Suprapubic skin (tissue), 4 donors: ENCODE data around the gene GABPA. TPM values are rescaled to one million over a fixed set of nuclear protein-coding genes. Genes with fewer than 3 reads are reported as not detected.
A peak's percentile ranks its signal among the peaks of the same experiment; 100 is the strongest.

ENCODE experiments used
- DNase-seq, 2 donors: peaks; one replicate each; pipeline ENCODE4 v3.0.0-alpha.2; 2019; ENCODE audit warnings: low spot score in 2 of 2
- H3K27ac ChIP-seq: fragments of 200-600 bp; sonication (generic); one replicate; pipeline ENCODE4 v1.5.1; 2019
- H3K27me3 ChIP-seq: fragments of 200-600 bp; sonication (generic); one replicate; pipeline ENCODE4 v1.5.1; 2019
- H3K36me3 ChIP-seq: fragments of 200-600 bp; sonication (generic); one replicate; pipeline ENCODE4 v1.5.1; 2019
- H3K4me1 ChIP-seq: fragments of 200-600 bp; sonication (generic); one replicate; pipeline ENCODE4 v1.5.1; 2019
- H3K4me3 ChIP-seq: fragments of 200-600 bp; sonication (generic); one replicate; pipeline ENCODE4 v1.5.1; 2019; ENCODE audit warnings: mild to moderate bottlenecking
- H3K9me3 ChIP-seq: fragments of 200-600 bp; sonication (generic); one replicate; pipeline ENCODE4 v1.5.1; 2019
- CTCF ChIP-seq, 2 donors: fragments of 200-600 bp in 1 of 2; fragments of 450-650 bp in 1 of 2; sonication (generic) in 1 of 2; IDR thresholded peaks; one replicate each; pipeline ENCODE4 v1.5.1; 2016 to 2019; ENCODE audit warnings: antibody characterized with exemption in 2 of 2, mild to moderate bottlenecking in 1 of 2, moderate library complexity in 1 of 2
- EP300 ChIP-seq: sonication (generic); formaldehyde crosslinking; IDR thresholded peaks from one replicate; pipeline ENCODE4 v1.6.1; 2017; ENCODE audit warnings: antibody characterized with exemption
- POLR2A ChIP-seq, 2 donors: fragments of 450-650 bp; IDR thresholded peaks; one replicate each; pipeline ENCODE4 v1.6.1; 2017; ENCODE audit warnings: antibody characterized with exemption in 2 of 2, mild to moderate bottlenecking in 2 of 2, moderate library complexity in 2 of 2
- POLR2AphosphoS5 ChIP-seq, 3 donors: sonication (generic); formaldehyde crosslinking; IDR thresholded peaks; one replicate each; pipeline ENCODE4 v1.6.1; 2017; ENCODE audit warnings: antibody characterized with exemption in 3 of 3
- WGBS: methylation state at CpG from one replicate; pipeline ENCODE4 v1.1.5; 2018; 5-methylcytosine and 5-hydroxymethylcytosine counted together
- total RNA-seq, 4 donors: library from RNA; depleted of rRNA; stranded (reverse); fragments of >200 nt; gene quantifications; one replicate each; pipeline ENCODE4 v1.1.0, GENCODE V29; 2016

The GABPA gene
- total RNA-seq, 4 donors from 2014 or later, result 11.8 to 20.7 (median 17.9) TPM

DNA sequence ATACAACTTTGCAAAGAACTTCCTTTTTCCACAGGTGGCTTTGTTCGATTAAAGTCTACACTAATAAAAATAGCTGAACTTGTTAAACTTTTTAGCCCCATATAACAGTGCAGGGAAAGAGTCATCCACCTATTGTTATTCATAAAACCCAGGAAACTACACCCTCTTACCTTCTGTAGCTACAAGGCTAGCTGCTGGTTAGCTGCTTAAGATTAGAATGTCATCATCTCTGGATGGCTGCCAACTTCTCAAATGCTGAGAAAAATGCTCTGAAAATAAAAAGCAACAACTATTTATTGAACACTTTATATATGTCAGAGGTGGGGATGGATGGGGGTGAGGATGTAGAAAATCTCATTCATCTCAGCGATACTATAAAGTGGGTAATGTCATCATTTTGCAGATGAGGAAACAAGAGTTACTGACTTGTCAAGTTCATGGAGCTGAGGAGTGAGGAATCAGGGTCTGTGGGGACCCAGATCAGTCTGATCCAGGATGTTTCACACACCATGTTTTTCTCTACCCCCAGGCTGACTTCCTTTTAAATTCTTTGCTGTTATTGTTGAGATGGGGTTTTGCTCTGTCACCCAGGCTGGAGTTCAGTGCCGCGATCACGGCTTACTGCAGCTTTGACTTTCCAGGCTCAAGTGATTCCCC is 17.2 kb upstream of the GABPA start:
- DNase-seq, result no peak
- Histone ChIP-seq H3K9me3 (no peaks in the 10 kb centered on the region), H3K27me3 (no peaks in the 10 kb centered on the region), H3K4me1 (no peaks in the 10 kb centered on the region), H3K4me3 (no peak overlapping the region), H3K27ac (no peak overlapping the region), H3K36me3 (peaks cover 36% of the 10 kb centered on the region)
- 84% methylated on average over 5 of the region's 5 CpGs for WGBS
- TF ChIP-seq CTCF (IDR thresholded peaks at IDR 0.05) (no peak), EP300 (no peak), POLR2AphosphoS5 (IDR thresholded peaks at IDR 0.05) (no peak), POLR2A (IDR thresholded peaks at IDR 0.05) (no peak)

DNA sequence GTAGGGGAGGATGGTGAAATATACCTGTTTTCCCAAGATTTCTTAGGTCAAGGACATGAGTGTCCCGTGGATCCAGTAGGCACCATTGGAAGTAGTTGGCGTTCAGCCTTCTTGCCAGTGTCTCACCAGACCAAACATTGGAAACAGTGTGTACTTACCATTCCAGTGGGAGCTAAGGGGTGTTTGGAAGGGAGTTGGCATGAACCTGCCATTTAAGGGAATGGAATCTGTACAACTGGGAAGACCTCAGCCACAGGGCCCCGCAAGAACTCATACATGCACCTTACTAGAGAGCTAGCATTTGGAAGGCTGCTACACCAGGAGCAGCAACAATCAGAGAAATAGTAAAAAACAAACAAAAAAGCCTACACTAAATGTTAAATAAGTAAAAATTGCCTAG is 12.8 kb upstream of the GABPA start:
- Histone ChIP-seq H3K27me3 (no peaks in the 10 kb centered on the region), H3K36me3 (peaks cover 44% of the 10 kb centered on the region), H3K27ac (no peak overlapping the region), H3K9me3 (no peaks in the 10 kb centered on the region), H3K4me1 (no peaks in the 10 kb centered on the region), H3K4me3 (no peak overlapping the region)
- WGBS, result 95% methylated on average over 3 of the region's 3 CpGs
- TF ChIP-seq CTCF (IDR thresholded peaks at IDR 0.05), result no peak
- TF ChIP-seq POLR2AphosphoS5 (IDR thresholded peaks at IDR 0.05), result no peak
- TF ChIP-seq POLR2A (IDR thresholded peaks at IDR 0.05), result no peak
- TF ChIP-seq EP300, result no peak
- no peak for DNase-seq

DNA sequence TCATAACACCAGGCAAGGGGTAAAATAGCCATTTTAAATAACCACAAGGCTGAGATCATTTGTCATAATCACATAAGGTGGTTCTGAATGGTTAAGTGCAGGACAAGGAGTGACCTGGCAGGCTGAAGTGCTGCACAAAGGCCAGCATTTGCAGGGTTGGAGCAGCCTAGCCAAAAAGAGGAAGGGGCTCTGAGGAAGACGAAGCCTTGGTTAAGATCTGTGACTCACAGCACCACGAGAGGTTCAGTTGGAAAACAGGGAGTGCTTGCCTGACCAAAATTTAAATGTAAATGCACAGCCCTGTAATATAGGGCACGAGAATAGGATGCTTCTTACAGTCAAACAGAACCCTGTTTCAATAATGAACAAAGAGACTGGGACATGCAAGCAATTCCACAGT is 12.1 kb upstream of the GABPA start:
- TF ChIP-seq CTCF (IDR thresholded peaks at IDR 0.05) (no peak), EP300 (no peak), POLR2AphosphoS5 (IDR thresholded peaks at IDR 0.05) (no peak)
- peaks cover 49% of the 10 kb centered on the region for H3K36me3 ChIP-seq
- H3K9me3 ChIP-seq, result no peaks in the 10 kb centered on the region
- no peak for DNase-seq
- WGBS, result 81% methylated on average over 3 of the region's 3 CpGs
- H3K27me3 ChIP-seq, result no peaks in the 10 kb centered on the region
- H3K4me1 ChIP-seq, result no peaks in the 10 kb centered on the region
- no peak overlapping the region for H3K4me3 ChIP-seq
- no peak overlapping the region for H3K27ac ChIP-seq

DNA sequence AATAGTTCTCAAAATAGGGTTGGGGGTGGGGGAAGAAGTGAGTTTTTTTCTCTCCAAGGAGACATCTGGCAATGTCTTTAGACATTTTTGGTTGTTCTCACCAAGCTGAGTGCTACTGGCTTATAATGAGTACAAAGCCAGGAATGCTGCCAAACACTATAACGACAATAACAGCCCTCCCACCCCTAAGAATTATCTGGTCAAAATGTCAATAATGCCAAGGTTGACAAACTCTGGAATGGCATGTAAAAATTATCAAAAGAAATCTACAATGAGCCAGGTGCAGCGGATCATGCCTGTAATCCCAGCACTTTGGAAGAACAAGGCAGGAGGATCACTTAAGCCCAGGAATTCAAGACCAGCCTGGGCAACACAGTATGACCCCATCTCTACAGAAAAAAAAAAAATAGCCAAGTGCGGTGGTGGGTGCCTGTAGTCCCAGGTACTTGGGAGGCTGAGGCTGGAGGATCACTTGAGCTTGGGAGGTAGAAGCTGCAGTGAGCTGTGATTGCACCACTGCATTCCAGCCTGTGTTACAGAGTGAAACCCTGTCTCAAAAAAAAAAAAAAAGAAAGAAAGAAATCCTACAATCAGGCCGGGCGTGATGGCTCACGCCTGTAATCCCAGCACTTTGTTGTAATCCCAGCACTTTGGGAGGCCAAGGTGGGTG is 2.5 kb upstream of the GABPA start:
- WGBS, result 80% methylated on average over 6 of the region's 6 CpGs
- DNase-seq, result no peak
- Histone ChIP-seq H3K27ac (no peak overlapping the region), H3K27me3 (no peaks in the 10 kb centered on the region), H3K9me3 (no peaks in the 10 kb centered on the region), H3K36me3 (peaks cover 33% of the 10 kb centered on the region), H3K4me3 (no peak overlapping the region), H3K4me1 (peaks cover 32% of the 10 kb centered on the region)
- TF ChIP-seq CTCF (IDR thresholded peaks at IDR 0.05), result no peak
- no peak for TF ChIP-seq EP300
- TF ChIP-seq POLR2A (IDR thresholded peaks at IDR 0.05), result no peak
- TF ChIP-seq POLR2AphosphoS5 (IDR thresholded peaks at IDR 0.05), result no peak

DNA sequence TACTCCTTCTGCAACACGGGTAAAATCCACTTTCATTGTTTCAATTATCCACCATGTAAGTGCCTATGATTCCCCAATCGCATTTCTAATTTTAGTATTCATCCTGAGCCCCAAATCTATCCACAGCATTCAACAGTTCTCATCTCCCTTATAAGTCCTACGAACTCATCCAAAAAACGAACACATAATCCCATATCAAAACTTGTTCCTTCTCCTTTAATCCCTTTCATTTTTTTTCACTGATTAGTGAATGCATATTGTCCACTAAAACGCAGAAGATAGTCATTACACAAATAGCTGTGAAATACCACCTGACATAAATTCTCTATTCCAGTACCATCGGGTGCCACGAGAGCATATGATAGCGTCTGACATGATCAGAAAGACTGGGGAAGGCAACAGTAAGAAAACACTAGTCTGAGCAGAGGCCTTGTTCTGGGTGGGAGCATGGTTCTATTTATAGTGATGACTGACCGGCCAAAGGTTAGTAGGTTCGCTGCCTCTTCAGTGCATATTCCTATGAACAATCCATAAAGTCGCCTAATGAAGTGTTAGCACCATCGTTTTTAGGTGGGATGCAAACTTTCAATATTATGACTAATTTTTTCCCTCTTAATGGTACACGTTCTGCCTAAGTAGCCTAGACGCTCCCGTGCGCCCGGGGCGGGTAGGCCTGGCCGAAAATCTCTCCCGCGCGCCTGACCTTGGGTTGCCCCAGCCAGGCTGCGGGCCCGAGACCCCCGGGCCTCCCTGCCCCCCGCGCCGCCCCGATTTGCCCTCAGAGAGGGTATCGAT is 716 bp upstream of the GABPA start:
- no peak for TF ChIP-seq EP300
- no peak for TF ChIP-seq CTCF (IDR thresholded peaks at IDR 0.05)
- TF ChIP-seq POLR2A (IDR thresholded peaks at IDR 0.05), result no peak
- TF ChIP-seq POLR2AphosphoS5 (IDR thresholded peaks at IDR 0.05), result no peak
- Histone ChIP-seq H3K4me1 (peaks cover 38% of the 10 kb centered on the region), H3K9me3 (no peaks in the 10 kb centered on the region), H3K4me3 (peak overlapping the region; percentile 97), H3K36me3 (peaks cover 17% of the 10 kb centered on the region), H3K27ac (peak overlapping the region; percentile 99), H3K27me3 (no peaks in the 10 kb centered on the region)
- 3% methylated on average over 27 of the region's 30 CpGs for WGBS
- no peak for DNase-seq
